ENCODE data around the gene PTGER1. TPM values are rescaled to one million over a fixed set of nuclear protein-coding genes. Genes with fewer than 3 reads are reported as not detected.

PTGER1 gene
- total and polyA plus RNA-seq, 2 of the 8 experiments (the other 6 are each of a cell fraction or from before 2014, with no cell fraction given) = 0.20 to 0.41 TPM

DNA sequence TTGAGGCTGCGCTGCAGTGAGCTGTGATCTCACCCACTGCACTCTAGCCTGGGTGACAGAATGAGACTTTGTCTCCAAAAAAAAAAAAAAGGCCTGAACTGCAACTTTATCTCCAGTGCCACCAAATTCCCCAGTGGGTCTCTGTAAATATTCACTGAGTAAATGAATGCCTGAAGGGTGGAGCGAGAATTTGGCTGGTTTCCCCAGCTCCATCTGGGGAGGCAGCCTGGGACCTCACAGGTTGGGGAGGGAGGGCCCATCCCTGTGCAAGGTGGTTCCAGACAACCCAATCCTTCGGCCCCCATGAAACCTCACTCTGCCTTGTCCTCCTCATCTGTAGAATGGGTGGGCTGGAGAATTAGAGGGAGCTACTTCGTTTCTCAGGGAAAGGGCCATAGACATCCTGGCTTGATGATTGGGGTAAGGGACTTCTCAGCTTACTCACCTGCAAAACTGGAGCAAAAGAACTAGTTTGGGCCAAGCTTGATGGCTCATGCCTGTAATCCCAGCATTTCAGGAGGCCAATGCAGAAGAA is 46.2 kb downstream of the PTGER1 start:
- CTCF ChIA-PET (ENCODE audit: partially characterized antibody) = interaction anchor here (0.6 to 4.8 kb wide), 8 partner anchors 9 to 57 kb away, joined by 3 to 19 read pairs (median 9); no protein-coding TSS in a partner anchor
- Histone ChIP-seq H3K23me2 (ENCODE audit: low read depth, low read length) (no peaks in the 10 kb centered on the region; the same call in 1 of the 2 replicates), H2BK15ac (ENCODE audit: low read length) (no peak overlapping the region), H3K56ac (replicated peaks; ENCODE audit: insufficient read length, low read depth, low read length) (no peak overlapping the region), H3K23ac (ENCODE audit: insufficient read length) (no peak overlapping the region), H3K18ac (ENCODE audit: extremely low read depth, low read length) (no peak overlapping the region), H3K79me1 (ENCODE audit: low read depth, low read length) (peaks cover 1% of the 10 kb centered on the region; the same call in 1 of the 2 replicates), H3K9me3 (ENCODE audit: insufficient read depth in 2 of 2, low read depth in 1 of 2, low read length in 1 of 2) (no peaks in the 10 kb centered on the region), H2BK120ac (replicated peaks; ENCODE audit: low read depth, low read length) (no peak overlapping the region), H2AK5ac (ENCODE audit: low read depth, low read length) (no peak overlapping the region), H2BK5ac (ENCODE audit: low read depth, low read length) (no peak overlapping the region), H3K36me3 (ENCODE audit: control insufficient read depth in 2 of 4, insufficient read depth in 4 of 4, low read length in 3 of 4) (no peaks in the 10 kb centered on the region), H3K4me3 (ENCODE audit: extremely low read depth in 1 of 4, insufficient read depth in 2 of 4, low read depth in 3 of 4, low read length in 4 of 4) (no peak overlapping the region), H4K20me1 (replicated peaks in 1 of 2; ENCODE audit: control insufficient read depth in 1 of 2, insufficient read depth in 2 of 2, low read length in 2 of 2) (no peaks in the 10 kb centered on the region), H3K27me3 (replicated peaks in 1 of 4; ENCODE audit: control insufficient read depth in 3 of 4, extremely low read depth in 1 of 4, insufficient read depth in 3 of 4, low read length in 3 of 4) (no peaks in the 10 kb centered on the region; a peak in 1 of 7 replicates), H3K4me2 (ENCODE audit: insufficient read depth in 1 of 2, low read depth in 2 of 2, low read length in 2 of 2) (no peak overlapping the region), H3K27ac (ENCODE audit: low read depth, low read length) (no peak overlapping the region), H3K4me1 (replicated peaks in 1 of 4; ENCODE audit: control insufficient read depth in 3 of 4, insufficient read depth in 4 of 4, low read length in 3 of 4) (peaks cover 0 to 5% (median 1%) of the 10 kb centered on the region in 4 experiments; a peak in 4 of 7 replicates), H3K9ac (replicated peaks in 1 of 4; ENCODE audit: extremely low read depth in 1 of 4, low read depth in 3 of 4, low read length in 3 of 4) (no peak overlapping the region), H4K5ac (ENCODE audit: insufficient read length, low read depth, low read length) (no peak overlapping the region), H3K14ac (ENCODE audit: insufficient read length) (no peak overlapping the region), H3K4ac (replicated peaks; ENCODE audit: insufficient read length, low read depth, low read length) (no peak overlapping the region), H3K79me2 (ENCODE audit: control insufficient read depth in 1 of 2, insufficient read depth in 2 of 2, low read length in 2 of 2) (peaks cover 0 to 1% of the 10 kb centered on the region in 2 experiments; a peak in 1 of 4 replicates), H4K8ac (ENCODE audit: extremely low read depth, insufficient read depth, low read length) (no peak overlapping the region), H2BK20ac (ENCODE audit: low read length) (no peak overlapping the region), H4K91ac (replicated peaks; ENCODE audit: insufficient read length, low read length) (no peak overlapping the region), H2BK12ac (ENCODE audit: low read depth, low read length) (no peak overlapping the region), H2AFZ (ENCODE audit: low read length) (no peak overlapping the region)
- 90% methylated on average over 4 of the region's 4 CpGs; no CpG with 5 or more reads in 1 of the 2 experiments for WGBS, 2 experiments (ENCODE audit: extremely low coverage in 1 of 2, insufficient coverage in 1 of 2, insufficient read length in 1 of 2, insufficient replicate concordance in 2 of 2, low coverage in 1 of 2, low lambda C conversion rate in 2 of 2, missing lambda C conversion rate in 1 of 2)
- POLR2A ChIA-PET (ENCODE audit: partially characterized antibody) = interaction anchor here (0.7 to 1.1 kb wide), 3 partner anchors 23 to 423 kb away, joined by 3 to 4 read pairs (median 3); no protein-coding TSS in a partner anchor
- FAIRE-seq (no peak), DNase-seq (ENCODE audit: low read depth in 1 of 2, low spot score in 2 of 2) (no peak)
- no peak for TF ChIP-seq NRF1 (IDR thresholded peaks at IDR 0.05; ENCODE audit: low read depth, low read length)
- no peak for TF ChIP-seq POLR2AphosphoS5 (IDR thresholded peaks at IDR 0.05; ENCODE audit: low read depth, low read length)
- TF ChIP-seq TAF1 (IDR thresholded peaks at IDR 0.05; ENCODE audit: low read depth, low read length) = no peak
- TF ChIP-seq HDAC2 (IDR thresholded peaks at IDR 0.05; ENCODE audit: borderline replicate concordance in 1 of 2, low read depth in 2 of 2, low read length in 2 of 2) = no peak
- TF ChIP-seq ASH2L (IDR thresholded peaks at IDR 0.05; ENCODE audit: low read length) = no peak
- no peak for TF ChIP-seq RNF2 (IDR thresholded peaks at IDR 0.05; ENCODE audit: borderline replicate concordance, low read depth, low read length, missing control alignments, poor library complexity, severe bottlenecking)
- TF ChIP-seq, protein P1, sequence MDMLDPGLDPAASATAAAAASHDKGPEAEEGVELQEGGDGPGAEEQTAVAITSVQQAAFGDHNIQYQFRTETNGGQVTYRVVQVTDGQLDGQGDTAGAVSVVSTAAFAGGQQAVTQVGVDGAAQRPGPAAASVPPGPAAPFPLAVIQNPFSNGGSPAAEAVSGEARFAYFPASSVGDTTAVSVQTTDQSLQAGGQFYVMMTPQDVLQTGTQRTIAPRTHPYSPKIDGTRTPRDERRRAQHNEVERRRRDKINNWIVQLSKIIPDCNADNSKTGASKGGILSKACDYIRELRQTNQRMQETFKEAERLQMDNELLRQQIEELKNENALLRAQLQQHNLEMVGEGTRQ (IDR thresholded peaks at IDR 0.05; ENCODE audit: low read length) = no peak
- no peak for TF ChIP-seq SAP30 (IDR thresholded peaks at IDR 0.05; ENCODE audit: insufficient read depth, insufficient replicate concordance, low read length)
- TF ChIP-seq GABPA (IDR thresholded peaks at IDR 0.05; ENCODE audit: borderline replicate concordance, insufficient read depth, low read length) = no peak
